KMS-11 (cell line): ENCODE results near the gene BCL7B.

ENCODE experiments used
- H2AFZ ChIP-seq: fragments of 200-600 bp; sonication (generic); 2 replicates; pipeline ENCODE4 v1.6.1; 2016; ENCODE audit warnings: antibody characterized with exemption, mixed run types, low read depth
- H3K27ac ChIP-seq: fragments of 200-600 bp; sonication (generic); 2 replicates; pipeline ENCODE4 v1.6.1; 2016; ENCODE audit warnings: mild to moderate bottlenecking, mixed run types
- H3K27me3 ChIP-seq: fragments of 200-600 bp; sonication (generic); 2 replicates; pipeline ENCODE4 v1.6.1; 2017; ENCODE audit warnings: mild to moderate bottlenecking, low read depth, mixed run types, moderate library complexity; ENCODE audit not compliant: insufficient read depth
- H3K36me3 ChIP-seq: fragments of 200-600 bp; sonication (generic); 2 replicates; pipeline ENCODE4 v1.6.1; 2017; ENCODE audit warnings: mild to moderate bottlenecking, mixed run types; ENCODE audit not compliant: insufficient read depth
- H3K4me1 ChIP-seq: fragments of 200-600 bp; sonication (generic); 2 replicates; pipeline ENCODE4 v1.6.1; 2016; ENCODE audit warnings: mild to moderate bottlenecking, low read depth, mixed run types; ENCODE audit not compliant: poor library complexity, severe bottlenecking
- H3K4me2 ChIP-seq: fragments of 200-600 bp; sonication (generic); 2 replicates; pipeline ENCODE4 v1.7.0; 2016; ENCODE audit warnings: mild to moderate bottlenecking, mixed run types
- H3K4me3 ChIP-seq: fragments of 200-600 bp; sonication (generic); IDR thresholded peaks from 2 replicates; pipeline ENCODE4 v1.6.1; 2017; ENCODE audit warnings: low read depth, low read length, mixed read lengths; ENCODE audit not compliant: insufficient read depth
- H3K79me2 ChIP-seq: fragments of 200-600 bp; sonication (generic); 2 replicates; pipeline ENCODE4 v1.6.1; 2016; ENCODE audit warnings: low read depth, mixed run types; ENCODE audit not compliant: insufficient read depth
- H3K9ac ChIP-seq: fragments of 200-600 bp; sonication (generic); 2 replicates; pipeline ENCODE4 v1.6.1; 2016; ENCODE audit warnings: mild to moderate bottlenecking, mixed run types
- H4K20me1 ChIP-seq: fragments of 200-600 bp; sonication (generic); 2 replicates; pipeline ENCODE4 v1.6.1; 2016; ENCODE audit warnings: mild to moderate bottlenecking, mixed run types; ENCODE audit not compliant: insufficient read depth
- TF ChIP-seq, protein P1 (sequence below): fragments of 200-600 bp; sonication (generic); conservative IDR thresholded peaks from 2 replicates; pipeline ENCODE4 v1.6.1; 2017; ENCODE audit warnings: low read depth, mild to moderate bottlenecking, antibody characterized with exemption, low read length, moderate library complexity, mixed read lengths

BCL7B gene

DNA sequence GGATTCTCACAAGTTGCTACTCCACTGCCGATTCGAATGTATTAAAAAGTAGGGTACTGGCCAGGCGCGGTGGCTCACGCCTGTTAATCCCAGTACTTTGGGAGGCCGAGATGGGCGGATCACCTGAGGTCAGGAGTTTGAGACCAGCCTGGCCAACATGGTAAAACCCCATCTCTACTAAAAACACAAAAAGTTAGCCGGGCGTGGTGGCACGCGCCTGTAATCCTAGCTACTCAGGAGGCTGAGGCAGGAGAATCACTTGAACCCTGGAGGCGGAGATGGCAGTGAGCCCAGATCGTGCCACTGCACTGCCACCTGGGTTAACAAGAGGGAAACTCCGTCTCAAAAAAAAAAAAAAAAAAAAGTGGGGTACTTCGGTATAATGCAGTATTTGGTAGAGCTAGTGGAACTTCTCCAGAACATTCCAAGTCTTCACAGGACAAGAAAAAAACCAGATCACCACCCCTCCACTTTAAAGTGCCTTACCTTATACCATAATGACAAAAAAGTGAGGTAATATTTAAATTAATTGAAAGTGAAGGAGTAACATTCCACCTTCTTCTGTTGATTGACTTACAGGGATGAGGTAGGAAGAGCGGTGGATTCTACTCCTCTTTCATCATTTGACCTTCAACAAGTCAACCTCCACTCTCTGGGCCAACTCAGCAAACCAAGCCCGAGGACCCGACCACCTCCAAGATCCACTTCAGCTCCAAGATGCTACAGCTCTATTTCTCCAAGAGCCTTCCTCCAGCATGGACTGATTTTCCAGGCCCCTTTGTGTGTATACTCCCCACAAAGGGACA, 37.4 kb downstream of the BCL7B start:
- H3K36me3 ChIP-seq, result peaks cover 27% of the 10 kb centered on the region; the same call in 1 of the 2 replicates

DNA sequence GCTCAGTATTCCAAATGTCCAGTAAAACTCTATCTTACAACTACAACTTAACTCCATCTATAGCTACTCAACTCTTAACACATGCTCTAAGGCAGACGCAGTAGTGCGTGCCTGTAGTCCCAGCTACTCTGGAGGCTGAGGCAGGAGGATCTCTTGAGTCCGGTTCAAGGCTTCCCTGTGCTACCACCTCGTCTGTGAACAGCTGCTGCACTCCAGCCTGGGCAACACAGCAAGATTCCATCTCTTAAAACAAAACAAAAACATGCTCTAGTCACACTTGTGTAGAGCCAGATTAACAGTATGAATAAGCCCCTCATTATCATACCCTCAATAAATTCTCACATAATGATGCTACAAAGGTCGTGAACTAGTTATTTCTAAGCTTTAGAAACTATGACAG, 39.0 kb downstream of the BCL7B start:
- Histone ChIP-seq H3K4me1 (peaks cover 36% of the 10 kb centered on the region), H3K4me2 (peak overlapping the region; percentile 85), H2AFZ (no peak overlapping the region), H3K36me3 (peaks cover 27% of the 10 kb centered on the region; the same call in 1 of the 2 replicates), H3K4me3 (no peak overlapping the region), H3K9ac (no peak overlapping the region), H3K79me2 (peaks cover 83% of the 10 kb centered on the region), H3K27me3 (no peaks in the 10 kb centered on the region), H3K27ac (no peak overlapping the region), H4K20me1 (peaks cover 32% of the 10 kb centered on the region)
- TF ChIP-seq, protein P1, sequence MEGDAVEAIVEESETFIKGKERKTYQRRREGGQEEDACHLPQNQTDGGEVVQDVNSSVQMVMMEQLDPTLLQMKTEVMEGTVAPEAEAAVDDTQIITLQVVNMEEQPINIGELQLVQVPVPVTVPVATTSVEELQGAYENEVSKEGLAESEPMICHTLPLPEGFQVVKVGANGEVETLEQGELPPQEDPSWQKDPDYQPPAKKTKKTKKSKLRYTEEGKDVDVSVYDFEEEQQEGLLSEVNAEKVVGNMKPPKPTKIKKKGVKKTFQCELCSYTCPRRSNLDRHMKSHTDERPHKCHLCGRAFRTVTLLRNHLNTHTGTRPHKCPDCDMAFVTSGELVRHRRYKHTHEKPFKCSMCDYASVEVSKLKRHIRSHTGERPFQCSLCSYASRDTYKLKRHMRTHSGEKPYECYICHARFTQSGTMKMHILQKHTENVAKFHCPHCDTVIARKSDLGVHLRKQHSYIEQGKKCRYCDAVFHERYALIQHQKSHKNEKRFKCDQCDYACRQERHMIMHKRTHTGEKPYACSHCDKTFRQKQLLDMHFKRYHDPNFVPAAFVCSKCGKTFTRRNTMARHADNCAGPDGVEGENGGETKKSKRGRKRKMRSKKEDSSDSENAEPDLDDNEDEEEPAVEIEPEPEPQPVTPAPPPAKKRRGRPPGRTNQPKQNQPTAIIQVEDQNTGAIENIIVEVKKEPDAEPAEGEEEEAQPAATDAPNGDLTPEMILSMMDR, result no peak

More for the DNA sequence above, 37.4 kb downstream of the BCL7B start:
- TF ChIP-seq, protein P1, result no peak; the same call in 1 of the 2 replicates
- Histone ChIP-seq H3K27me3 (no peaks in the 10 kb centered on the region), H3K4me2 (peak overlapping the region; percentile 85), H4K20me1 (peaks cover 28% of the 10 kb centered on the region), H3K27ac (peak overlapping the region; percentile 86; the same call in 1 of the 2 replicates), H3K9ac (peak overlapping the region; percentile 94; the same call in 1 of the 2 replicates), H3K79me2 (peaks cover 67% of the 10 kb centered on the region), H2AFZ (no peak overlapping the region), H3K4me1 (peaks cover 36% of the 10 kb centered on the region), H3K4me3 (no peak overlapping the region)

DNA sequence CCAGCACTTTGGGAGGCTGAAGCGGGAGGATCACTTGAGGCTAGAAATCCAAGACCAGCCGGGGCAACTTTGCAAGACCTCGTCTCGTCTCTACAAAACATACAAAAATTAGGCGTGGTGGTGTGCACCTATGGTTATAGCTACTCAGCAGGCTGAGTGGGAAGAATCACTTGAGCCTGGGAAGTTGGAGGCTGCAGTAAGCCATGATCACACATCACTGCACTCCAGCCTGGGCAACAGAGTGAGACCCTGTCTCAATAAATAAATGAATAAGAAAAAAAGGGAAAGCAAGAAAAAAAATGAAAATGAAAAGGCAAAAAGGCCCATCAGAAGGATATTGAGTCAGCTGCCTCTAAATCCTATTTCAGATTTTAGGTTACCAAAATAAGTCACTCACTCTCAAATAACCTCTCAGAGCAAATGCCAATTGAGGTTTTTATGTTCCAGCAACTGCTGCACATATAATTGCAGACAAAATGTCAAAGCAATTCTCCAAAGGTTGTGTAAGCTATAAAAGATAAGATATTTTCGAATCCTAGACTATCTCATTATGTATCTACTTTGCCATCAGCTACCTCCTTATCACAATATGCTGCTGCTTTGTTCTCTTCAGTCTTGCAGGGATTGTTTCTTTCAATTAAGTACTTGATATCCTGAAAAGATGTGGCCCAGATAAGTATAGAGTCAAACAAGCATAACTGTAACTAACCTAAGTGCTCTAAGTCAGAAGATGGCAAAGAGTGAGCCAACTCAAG, 40.1 kb downstream of the BCL7B start:
- H3K4me2 ChIP-seq, result no peak overlapping the region
- H3K27me3 ChIP-seq, result no peaks in the 10 kb centered on the region
- peaks cover 42% of the 10 kb centered on the region for H4K20me1 ChIP-seq
- H3K36me3 ChIP-seq, result peaks cover 27% of the 10 kb centered on the region; the same call in 1 of the 2 replicates
- peaks cover 31% of the 10 kb centered on the region for H3K4me1 ChIP-seq
- no peak overlapping the region for H3K4me3 ChIP-seq
- TF ChIP-seq, protein P1, result no peak
- H2AFZ ChIP-seq, result no peak overlapping the region
- H3K27ac ChIP-seq, result no peak overlapping the region
- H3K79me2 ChIP-seq, result peaks cover 93% of the 10 kb centered on the region
- H3K9ac ChIP-seq, result no peak overlapping the region

DNA sequence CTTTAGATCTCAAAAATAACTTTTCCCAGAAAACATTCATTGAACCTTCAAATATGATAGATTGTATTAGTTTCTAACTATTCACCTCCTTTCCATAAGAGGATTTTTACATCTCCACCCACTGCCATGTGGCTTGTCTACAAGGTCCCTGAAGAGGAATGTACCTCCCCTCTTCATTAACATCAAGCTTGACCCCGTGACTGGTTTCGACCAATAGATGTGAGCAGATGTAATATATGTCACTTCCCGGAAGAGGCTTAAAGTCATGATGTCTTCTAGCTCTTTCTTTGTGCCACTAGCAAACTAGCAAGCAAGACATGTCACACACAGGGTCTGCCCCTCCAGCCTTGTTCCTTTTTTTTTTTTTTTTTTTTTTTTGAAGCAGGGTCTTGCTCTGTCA, 42.3 kb downstream of the BCL7B start:
- Histone ChIP-seq H4K20me1 (peaks cover 62% of the 10 kb centered on the region), H3K36me3 (peaks cover 30% of the 10 kb centered on the region; the same call in 1 of the 2 replicates), H3K27me3 (no peaks in the 10 kb centered on the region), H3K4me2 (no peak overlapping the region), H3K79me2 (peaks cover 100% of the 10 kb centered on the region), H3K9ac (no peak overlapping the region), H3K4me3 (no peak overlapping the region), H3K4me1 (peaks cover 29% of the 10 kb centered on the region), H3K27ac (no peak overlapping the region), H2AFZ (no peak overlapping the region)
- TF ChIP-seq, protein P1, result no peak
